Tibial nerve (tissue), 3 donors: ENCODE measurements around the gene ADD2.

Source experiments
- POLR2A ChIP-seq, 2 donors: fragments of 450-650 bp; IDR thresholded peaks; one replicate each; pipeline ENCODE4 v1.6.1; 2017; ENCODE audit warnings: antibody characterized with exemption in 2 of 2, mild to moderate bottlenecking in 2 of 2, moderate library complexity in 2 of 2
- TF ChIP-seq, protein P1 (sequence below), 5 experiments: fragments of 200-600 bp in 3 of 5; fragments of 450-650 bp in 2 of 5; sonication (generic) in 3 of 5; IDR thresholded peaks; one replicate each; pipeline ENCODE4 v1.5.1; 2016 to 2019; ENCODE audit warnings: antibody characterized with exemption in 5 of 5, mild to moderate bottlenecking in 3 of 5, moderate library complexity in 2 of 5

DNA sequence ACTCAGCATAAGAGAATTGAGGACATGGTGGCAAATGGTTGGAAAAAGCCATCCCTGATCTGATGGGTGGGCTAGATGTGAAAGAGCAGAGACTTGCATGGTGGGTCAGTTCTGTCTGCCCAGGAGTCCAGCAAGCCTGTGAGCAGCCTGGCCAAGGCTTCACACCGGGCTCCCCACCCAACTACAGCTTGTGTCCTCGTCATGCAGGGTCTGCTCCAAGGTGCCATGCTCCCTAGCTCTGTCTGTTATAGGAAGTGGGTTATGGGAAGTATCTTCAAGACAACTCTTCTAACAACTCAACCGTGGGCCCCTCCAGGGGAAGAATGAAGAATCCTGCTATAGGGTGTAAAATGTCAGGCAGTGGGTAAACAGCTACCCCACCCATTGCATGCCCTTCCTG is 97.4 kb downstream of the ADD2 start:
- TF ChIP-seq, protein P1, sequence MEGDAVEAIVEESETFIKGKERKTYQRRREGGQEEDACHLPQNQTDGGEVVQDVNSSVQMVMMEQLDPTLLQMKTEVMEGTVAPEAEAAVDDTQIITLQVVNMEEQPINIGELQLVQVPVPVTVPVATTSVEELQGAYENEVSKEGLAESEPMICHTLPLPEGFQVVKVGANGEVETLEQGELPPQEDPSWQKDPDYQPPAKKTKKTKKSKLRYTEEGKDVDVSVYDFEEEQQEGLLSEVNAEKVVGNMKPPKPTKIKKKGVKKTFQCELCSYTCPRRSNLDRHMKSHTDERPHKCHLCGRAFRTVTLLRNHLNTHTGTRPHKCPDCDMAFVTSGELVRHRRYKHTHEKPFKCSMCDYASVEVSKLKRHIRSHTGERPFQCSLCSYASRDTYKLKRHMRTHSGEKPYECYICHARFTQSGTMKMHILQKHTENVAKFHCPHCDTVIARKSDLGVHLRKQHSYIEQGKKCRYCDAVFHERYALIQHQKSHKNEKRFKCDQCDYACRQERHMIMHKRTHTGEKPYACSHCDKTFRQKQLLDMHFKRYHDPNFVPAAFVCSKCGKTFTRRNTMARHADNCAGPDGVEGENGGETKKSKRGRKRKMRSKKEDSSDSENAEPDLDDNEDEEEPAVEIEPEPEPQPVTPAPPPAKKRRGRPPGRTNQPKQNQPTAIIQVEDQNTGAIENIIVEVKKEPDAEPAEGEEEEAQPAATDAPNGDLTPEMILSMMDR (IDR thresholded peaks at IDR 0.05), result no peak
- no peak for TF ChIP-seq POLR2A (IDR thresholded peaks at IDR 0.05)
